ENCODE results near the gene EBP. TPM values are rescaled to one million over a fixed set of nuclear protein-coding genes. Genes with fewer than 3 reads are reported as not detected.

EBP gene
- 39.8 and 48.9 TPM in 2 replicates for total RNA-seq (2014; rRNA removed; shearing (Covaris generic))
- polyA plus RNA-seq (2014; cell fraction: nucleus; rRNA removed) = 155 and 163 TPM in 2 replicates

DNA sequence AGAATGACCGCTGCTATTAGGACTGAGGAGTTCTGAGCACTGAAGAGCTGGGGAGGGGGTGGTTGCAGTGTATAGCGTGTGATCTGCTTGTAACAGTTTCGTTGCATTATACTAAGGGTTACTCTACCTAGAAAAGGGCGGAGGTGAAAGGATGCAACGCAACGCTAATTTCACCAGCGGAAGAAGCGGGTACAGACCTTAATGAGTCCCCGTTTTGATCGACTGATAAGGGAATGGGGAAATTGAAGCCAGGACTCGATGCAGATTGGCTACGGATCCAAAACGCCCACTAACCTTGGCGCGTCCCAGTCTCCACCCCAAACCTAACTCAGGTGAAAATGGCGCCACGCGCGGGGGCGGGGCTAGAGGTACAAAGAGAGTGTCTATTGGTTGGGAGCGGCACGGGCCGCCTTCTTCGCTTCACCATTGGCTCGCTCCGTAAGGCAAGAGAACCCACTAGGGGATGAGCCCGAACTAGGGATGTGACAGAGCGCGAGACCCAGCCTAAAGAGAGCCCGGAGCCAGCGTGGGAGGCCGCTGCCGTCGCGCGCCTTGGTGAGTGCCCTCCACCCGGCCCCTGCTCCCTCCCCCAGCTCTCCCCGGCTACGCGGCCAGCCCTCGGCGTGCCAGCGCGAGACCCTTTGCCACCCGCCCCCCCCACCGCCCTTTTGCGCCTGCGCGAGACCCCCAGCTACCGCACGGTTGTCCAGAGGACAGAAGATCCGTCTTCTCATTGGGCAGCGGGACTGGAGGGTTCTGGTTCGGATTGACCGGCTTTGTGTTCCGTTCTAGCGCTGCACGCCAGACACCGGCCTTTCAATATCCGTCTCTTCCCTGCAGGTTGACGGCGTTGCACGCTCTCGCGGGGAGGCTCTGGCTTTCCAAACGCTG is at the start of gene EBP:
TSS of gene EBP (plus strand) at position 456 of the 891 bp plus-strand sequence. CDS start 1,964 bp downstream, outside the sequence.
- DNase-seq (ENCODE audit: extremely low read depth, low read depth) = peak; percentile 89

DNA sequence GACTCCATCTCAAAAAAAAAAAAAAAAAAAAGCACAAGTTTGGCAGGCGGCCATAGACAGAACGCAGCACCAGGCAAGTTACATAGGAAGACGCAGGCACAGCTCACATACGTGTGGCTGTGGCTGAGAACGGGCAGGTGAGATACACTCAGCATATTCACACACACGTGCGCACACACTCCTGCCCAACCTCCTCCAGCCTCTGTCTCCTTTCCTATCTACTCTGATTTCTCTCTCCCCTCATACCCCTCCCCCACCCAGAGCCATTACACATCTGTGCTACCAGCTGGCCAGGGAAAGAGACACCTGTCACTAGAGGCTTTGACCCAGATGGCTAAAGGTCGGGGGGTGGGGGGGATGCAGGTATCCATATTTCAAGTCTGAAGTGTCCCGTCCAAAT is 49.4 kb upstream of the EBP start:
- DNase-seq (ENCODE audit: extremely low read depth, low read depth) = no peak

DNA sequence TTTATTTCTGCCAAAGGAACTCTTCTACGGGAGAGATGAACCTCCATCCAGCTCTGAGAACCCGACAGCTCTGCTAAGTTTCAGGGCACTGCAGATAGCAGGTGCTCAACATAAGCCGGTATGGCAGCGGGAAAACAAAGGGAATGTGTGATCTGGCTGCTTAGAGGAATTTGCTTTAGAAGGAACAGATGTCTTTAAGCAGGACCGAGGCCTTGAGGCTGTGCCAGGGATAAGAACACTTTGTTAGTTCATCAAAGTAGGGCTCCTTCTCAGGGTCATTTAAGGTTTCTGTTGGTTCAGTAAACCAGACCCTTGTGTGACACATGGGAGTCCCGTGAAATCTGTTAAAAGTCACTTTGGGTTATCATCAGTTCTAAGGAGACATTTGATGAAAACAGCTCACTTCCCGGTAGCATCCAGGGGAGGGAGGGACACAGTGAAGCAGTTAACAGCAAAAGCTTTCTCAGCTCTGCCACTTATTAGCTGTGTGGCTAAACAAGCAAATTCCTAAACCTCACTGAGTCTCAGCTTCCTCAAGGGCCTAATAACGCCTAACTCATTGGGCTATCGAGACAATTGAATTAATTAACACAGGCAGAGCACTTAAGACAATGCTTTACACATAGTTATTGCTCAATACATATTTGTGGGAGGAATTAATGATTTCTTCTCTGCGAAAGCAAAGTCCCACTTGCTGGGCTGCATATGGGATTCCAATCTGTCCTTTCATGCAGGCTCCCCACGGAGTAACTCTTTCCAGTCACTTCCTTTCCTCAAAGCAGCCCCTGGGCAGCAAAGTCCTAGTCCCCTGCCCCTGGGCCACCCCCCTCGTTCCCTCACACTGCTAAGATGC is 48.5 kb upstream of the EBP start:
- no peak for DNase-seq (ENCODE audit: extremely low read depth, low read depth)

DNA sequence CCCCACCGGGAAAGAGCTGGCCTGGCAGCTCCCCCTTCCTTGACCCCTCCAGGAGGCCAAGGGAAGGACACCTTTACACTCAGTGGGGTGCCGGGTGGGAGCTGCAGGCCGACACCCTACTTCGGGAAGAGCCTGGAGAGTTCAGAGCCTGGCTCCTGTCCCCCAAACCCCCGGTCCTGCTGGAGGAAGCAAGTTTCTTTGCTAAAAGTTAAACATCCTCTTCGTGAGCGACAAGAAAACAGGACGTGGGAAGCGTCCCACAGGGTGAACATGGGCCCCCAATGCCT is 48.0 kb upstream of the EBP start:
- no peak for DNase-seq (ENCODE audit: extremely low read depth, low read depth)

DNA sequence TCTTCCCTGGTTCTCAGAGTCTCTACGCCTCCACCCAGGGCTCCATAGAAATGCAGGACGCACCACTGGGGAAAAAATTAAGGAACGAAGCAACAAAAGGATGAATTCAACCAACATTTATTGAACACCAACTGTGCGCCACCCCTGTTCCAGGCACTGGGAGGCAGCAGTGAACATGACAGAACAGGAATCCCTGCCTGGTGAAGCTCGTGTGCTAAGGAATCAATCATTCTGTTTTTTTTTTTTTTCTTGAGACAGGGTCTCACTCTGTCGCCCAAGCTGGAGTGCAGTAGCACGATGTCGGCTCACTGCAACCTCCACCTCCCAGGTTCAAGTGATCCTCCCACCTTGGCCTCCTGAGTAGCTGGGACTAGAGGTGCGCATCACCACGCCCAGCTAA is 47.5 kb upstream of the EBP start:
- no peak for DNase-seq (ENCODE audit: extremely low read depth, low read depth)

DNA sequence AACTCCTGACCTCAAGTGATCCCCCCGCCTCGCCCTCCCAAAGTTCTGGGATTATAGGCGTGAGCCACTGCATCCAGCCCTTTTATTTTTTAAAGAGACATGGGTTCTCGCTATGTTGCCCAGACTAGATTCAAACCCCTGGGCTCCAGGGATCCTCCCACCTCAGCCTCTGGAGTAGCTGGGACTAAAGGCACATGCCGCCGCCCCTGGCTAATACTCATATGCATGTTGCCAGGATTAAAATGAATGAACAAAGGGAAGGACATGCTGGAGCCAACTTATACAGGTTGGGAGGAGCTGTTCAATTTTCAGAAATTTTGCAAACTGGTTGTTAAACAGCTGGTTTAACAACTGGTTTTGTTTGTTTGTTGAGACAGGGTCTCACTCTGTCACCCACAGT is 47.0 kb upstream of the EBP start:
- no peak for DNase-seq (ENCODE audit: extremely low read depth, low read depth)

DNA sequence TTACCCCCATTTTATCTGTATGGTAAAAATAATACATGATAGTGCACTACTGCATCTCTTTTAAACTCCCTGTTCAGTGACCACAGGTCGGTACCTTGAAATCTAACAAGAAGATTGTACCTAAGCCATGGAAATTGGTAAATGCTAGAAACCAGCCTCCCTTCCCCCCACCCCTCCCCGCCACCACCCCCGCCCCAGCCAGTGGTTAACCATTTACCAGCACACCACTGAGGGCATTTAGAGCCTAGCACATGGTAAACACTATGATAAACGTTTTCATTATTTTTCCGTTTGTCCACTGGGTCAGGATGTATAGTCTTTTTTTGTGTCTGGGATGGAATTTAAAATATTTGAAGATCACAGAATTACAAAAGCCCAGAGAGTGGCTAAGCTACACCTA is 46.3 kb upstream of the EBP start:
- no peak for DNase-seq (ENCODE audit: extremely low read depth, low read depth)

DNA sequence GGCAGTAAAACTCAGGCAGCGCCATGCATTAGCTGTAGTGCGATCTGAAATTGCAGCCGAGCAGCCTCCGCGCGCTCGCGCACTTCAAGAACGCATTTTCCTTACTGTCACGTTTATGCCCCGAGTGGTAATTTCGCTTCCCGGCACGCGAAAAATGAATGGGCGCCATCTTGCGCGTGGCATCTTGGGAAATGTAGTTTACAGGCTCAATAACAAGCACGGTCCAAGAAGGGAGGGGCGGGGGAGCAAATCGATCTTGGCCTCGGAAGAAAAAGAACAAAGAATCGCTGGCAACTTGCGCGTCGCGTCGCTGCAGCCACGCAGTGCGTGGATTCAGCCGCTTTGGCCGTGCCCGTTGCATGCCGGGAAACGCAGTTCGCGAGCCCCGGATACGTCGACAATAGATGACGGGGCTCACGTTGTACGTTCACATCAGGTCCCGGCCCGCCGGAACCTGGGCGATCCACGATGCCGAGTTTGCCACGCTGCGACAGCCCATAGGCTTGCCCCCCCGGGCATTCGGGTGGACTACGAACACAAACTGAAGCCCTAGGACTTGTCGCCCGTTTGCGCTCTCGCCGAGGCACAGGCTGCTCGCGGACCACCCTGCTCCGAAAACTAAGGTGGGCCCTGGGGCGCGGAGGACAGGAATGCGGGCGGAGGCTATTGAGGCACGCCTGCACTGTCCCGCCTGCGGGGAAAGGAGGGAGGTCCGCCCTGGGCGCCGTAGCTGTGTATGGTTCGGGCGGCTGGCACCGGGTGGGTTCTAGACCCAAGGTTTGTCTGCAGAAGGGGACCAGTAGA is 45.6 kb upstream of the EBP start, which contains the start of gene FTSJ1:
TSS of gene FTSJ1 (plus strand) at position 426 of the 804 bp plus-strand sequence. CDS start 1,849 bp downstream, outside the sequence.
- peak; percentile 76 for DNase-seq (ENCODE audit: extremely low read depth, low read depth)

DNA sequence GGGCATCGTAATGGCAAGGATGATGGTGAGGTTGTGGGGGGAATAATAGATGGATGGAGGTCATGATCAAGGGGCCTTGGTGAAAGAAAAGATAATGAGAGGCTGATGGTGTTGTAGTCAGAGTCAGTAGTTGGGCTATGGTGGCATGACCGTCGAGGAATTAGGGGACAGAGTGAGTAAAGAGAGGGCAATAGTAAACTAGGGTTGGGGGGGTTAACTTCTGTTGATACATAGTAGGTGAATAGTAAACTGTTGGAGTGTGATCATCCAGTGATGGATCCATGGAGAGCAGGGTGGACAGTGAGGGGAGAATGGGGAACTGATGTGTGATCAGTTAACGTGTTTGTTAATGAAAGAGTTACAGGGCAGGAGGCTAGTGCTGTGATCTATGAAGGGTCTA is 44.7 kb upstream of the EBP start:
- no peak for DNase-seq (ENCODE audit: extremely low read depth, low read depth)

DNA sequence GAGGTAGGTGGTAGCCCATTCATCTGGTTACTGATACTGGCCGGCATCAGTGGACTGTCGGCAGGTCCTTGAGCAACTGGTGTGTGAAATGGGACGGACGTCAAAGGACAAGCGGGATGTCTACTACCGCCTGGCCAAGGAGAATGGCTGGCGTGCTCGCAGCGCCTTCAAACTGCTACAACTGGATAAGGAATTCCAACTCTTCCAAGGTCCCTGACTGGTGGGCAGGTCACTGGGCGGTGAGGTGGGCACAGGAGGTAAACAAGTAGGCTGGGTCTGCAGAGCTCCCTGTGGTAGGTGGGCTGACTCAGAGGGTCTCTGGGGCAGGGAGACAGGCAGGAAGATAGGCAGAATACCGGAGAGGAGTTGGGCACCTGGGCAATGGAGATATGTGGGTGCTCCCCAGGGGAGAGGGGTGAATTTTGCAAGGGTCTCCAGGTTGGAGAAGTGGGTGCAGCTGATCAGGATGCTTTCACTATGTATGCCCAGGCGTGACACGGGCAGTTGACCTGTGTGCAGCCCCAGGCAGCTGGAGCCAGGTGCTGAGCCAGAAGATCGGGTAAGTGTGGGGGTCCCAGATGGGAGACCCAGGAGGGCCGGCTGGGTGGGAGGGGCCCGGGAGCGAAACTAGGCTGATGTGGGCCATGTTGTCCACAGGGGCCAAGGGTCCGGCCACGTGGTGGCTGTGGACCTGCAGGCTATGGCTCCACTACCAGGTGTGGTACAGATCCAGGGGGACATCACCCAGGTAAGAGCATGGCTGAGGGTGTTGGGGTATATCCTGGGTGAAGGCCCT is 43.5 kb upstream of the EBP start:
- DNase-seq (ENCODE audit: extremely low read depth, low read depth) = no peak

DNA sequence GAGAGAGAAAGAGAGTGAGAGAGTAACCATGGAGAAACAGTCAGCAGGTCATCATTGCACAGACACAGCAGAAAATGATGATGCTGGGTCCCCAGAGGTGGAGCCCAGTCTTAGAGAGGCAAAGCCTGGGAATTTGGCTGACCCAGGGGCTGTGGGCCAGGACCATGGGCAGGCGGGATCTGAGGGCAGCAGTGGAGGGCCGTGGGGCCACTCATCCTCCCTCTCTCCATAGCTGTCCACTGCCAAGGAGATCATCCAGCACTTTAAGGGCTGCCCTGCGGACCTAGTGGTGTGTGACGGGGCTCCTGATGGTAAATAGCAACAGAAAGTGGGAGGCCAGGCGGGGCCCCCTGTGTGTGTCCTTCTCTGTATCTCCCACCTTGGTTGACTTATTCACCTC is 42.8 kb upstream of the EBP start:
- DNase-seq (ENCODE audit: extremely low read depth, low read depth) = no peak

DNA sequence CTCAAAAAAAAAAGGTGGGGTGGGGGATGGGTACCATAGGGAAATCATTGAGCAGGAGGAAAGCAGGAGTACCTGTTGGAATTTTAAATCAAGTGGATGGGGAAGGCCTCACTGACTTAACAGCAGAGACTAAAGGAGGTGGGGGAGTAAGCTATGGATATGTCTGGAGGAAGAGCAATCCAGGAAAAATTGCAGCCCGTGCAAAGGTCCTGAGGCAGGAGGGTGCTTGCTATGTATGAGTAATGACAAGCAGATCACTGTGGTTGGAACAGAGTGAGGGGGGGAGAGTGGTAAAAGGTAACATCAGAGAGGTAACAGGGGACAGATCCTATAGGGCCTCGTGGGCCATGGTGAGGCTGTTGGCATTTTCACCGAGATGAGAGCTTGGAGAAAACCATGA is 41.5 kb upstream of the EBP start:
- no peak for DNase-seq (ENCODE audit: extremely low read depth, low read depth)

DNA sequence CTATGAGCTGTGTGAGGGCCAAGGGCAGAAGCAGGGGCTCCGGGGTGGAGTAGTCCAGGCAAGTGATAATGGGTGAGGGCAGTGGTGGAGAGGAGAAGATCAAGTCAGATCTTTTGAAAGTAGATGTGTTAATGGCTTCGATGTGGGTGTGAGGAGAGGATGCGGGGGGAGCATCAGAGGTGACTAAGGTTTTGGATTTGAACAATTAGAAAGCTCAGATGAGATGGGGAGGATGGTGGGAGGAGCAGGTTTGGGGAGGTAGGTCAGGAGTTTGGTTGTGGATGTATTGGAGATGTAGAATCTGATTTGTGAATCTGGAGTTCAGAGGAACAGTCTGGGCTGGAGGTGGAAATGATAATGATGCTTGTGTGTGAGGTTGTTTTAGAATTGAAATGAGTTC is 41.0 kb upstream of the EBP start:
- no peak for DNase-seq (ENCODE audit: extremely low read depth, low read depth)

DNA sequence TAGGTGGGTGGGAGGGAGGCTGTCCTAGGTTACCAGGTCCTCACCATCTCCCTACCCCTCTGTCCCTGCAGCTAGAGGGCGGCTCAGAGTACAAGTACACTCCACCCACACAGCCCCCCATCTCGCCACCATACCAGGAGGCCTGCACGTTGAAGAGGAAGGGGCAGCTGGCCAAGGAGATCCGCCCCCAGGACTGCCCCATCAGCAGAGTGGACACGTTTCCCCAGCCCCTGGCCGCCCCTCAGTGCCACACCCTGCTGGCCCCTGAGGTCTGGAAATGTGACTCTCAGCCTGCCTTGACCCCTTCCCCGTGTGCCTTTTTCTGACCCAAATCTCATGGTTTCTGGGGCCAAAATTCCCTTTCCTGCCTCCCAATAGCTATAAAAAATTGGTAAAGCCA is 39.1 kb upstream of the EBP start:
- no peak for DNase-seq (ENCODE audit: extremely low read depth, low read depth)

DNA sequence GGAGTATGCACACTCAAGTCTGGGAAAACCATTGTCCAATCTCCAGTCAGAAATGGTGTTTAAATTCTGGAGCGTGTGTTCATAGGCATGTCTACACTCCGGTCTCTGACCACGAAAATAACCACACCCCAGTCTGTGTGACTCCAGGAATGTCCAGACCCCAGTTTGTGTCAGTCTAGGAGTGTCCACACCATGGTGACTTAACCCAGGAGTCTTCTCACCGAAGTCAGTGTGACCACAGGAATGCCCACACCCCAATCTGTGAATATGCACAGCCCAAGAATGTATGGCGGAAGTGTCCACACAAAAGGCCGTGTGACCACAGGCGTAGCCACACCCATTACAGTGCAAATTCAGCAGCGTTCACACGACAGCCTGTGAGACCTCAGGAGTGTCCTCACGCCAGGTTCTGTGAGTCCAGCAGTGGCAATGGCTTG is 34.2 kb upstream of the EBP start:
- peak; percentile 56 for DNase-seq (ENCODE audit: extremely low read depth, low read depth)

DNA sequence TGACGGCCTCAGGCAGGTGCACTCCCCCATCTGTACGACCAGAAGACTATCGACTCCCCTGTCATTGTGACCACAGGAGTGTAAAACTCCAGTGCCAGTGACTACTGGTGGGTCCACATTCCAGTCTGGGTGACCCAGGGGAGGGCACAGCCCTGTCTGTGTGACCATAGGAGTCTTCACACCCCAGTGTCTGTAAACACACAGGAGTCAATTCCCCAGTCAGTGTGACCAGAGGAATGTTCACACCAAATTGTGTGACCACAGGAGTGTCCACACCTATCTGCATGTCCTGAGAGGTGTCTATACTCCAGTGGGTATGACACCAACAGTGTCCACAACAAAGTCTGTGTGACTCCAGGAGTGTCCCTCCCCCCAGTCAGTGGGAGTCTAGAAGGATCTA is 33.6 kb upstream of the EBP start:
- DNase-seq (ENCODE audit: extremely low read depth, low read depth) = no peak

DNA sequence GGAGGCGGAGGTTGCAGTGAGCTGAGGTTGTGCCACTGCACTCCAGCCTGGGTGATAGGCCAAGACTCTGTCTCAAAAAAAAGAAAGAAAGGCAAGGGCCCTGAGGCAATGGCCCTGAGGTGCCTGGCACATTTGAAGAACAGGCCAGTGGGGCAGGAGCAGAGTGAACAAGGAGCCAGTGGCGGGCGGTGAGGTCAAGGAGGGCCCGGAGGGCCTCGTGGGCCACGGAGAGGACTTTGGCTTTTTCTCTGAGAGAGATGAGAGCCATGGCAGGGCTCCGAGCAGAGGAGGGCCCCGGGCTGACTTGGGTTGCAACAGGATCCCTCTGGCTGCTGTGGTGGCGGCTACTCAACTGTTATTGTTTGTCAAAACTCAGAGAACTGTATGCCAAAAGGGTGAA is 32.3 kb upstream of the EBP start:
- DNase-seq (ENCODE audit: extremely low read depth, low read depth) = no peak

DNA sequence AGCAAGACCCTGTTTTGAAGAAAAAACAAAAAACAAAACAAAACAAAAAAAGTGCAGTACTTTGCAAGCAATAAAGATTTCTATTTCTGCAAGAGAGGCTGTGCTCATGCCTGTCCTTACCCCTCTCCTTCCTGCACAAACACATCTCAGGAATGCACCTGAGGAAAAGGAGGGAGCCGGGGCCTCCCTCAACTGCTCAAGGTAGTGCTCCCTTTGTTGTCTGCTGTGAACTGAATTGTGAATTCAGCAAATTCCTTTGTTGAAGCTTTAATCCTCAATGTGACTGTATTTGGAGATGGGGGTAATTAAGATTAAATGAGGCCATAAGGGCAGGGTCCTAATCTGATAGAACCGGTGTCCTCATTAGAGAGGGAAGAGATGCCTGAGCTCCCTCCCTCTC is 31.7 kb upstream of the EBP start:
- no peak for DNase-seq (ENCODE audit: extremely low read depth, low read depth)

DNA sequence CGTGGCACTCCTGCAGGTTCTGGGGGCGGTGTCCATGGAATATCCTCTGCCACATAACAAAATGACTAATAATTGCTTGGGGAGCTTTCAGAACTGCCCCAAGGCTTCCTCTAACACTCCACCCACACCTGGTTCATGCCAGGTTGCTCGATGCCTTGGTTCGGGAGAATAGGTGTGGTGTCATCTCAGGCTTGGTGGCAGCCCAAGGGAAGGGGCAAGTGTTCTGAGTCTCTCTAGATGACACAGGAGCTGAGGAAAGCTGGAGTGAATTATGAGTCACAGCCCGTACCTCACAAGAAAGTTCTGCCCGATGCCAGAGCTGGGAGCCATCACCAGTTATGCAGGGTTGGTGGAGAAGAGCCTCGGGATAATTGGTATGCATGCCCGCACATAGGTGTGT is 30.9 kb upstream of the EBP start:
- DNase-seq (ENCODE audit: extremely low read depth, low read depth) = no peak

DNA sequence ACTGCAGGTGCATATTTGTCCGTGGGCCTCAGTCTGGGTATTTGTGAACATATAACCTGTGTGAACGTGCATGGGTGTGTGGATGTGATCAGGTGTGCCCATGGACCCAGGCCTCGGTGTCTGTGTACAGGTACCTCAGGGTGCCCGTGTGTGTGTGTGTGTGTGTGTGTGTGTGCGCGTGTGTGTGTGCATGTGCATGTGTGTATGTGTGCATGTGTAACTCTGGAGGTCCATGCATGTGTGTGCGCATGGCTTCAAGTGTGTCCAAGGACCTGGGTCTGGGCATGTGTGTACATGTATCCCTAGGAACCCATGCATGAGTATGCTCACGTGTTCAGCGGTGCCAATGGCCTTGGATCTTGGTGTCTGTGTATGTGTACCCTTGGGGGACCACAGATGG is 29.8 kb upstream of the EBP start:
- DNase-seq (ENCODE audit: extremely low read depth, low read depth) = no peak
